ENCODE measurements around the gene CZIB. TPM values are rescaled to one million over a fixed set of nuclear protein-coding genes. Genes with fewer than 3 reads are reported as not detected.

Gene CZIB
- total RNA-seq, 1 experiment from 2014 or later, result 67.0 TPM

DNA sequence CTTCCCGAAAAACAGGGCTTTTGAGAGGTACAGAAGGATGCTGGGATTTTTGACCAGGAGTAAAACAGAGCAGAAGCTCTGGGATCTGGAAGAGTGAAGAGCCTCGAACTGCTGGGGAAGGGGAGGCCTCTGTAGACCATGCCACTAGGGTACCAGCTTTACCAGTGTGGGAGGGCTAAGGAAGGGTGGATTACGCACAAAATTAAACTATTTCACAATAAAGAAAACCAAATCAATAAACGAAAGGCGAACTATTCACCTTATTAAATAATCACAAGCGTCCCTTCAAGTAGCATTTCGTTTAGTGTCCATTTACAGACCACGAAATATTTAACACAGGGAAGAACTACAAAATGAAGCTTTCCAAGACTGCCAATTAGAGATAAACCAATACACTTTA, 723 bp downstream of the CZIB start:
- Histone ChIP-seq H3K9ac (ENCODE audit: extremely low read depth, insufficient read length, low read length) (peak overlapping the region; percentile 15), H2BK15ac (ENCODE audit: low read depth, low read length) (no peak overlapping the region), H3K14ac (ENCODE audit: insufficient read depth, low read length) (no peak overlapping the region), H3K4me1 (ENCODE audit: insufficient read depth, low read length) (0 out of 2 replicates have a peak, but pooled peaks cover 3% of the 10 kb centered on the region), H3K79me1 (ENCODE audit: insufficient read depth, low read depth, low read length, poor library complexity, severe bottlenecking) (no peaks in the 10 kb centered on the region), H3T11ph (ENCODE audit: low read length) (no peak overlapping the region), H2BK5ac (ENCODE audit: insufficient read length, low read length) (no peak overlapping the region), H3K79me2 (ENCODE audit: insufficient read depth, low read length) (no peaks in the 10 kb centered on the region), H4K8ac (replicated peaks; ENCODE audit: insufficient read length, low read depth, low read length) (no peak overlapping the region), H2AFZ (ENCODE audit: low read length) (no peak overlapping the region), H4K20me1 (ENCODE audit: control insufficient read depth, insufficient read depth, insufficient read length) (no peaks in the 10 kb centered on the region), H3K23me2 (ENCODE audit: insufficient read length, low read depth, low read length, poor library complexity, severe bottlenecking) (peaks cover 4% of the 10 kb centered on the region), H2BK20ac (ENCODE audit: low read depth, low read length, poor library complexity, severe bottlenecking) (no peak overlapping the region), H3K56ac (ENCODE audit: insufficient read length, low read depth, low read length) (no peak overlapping the region), H3K9me3 (ENCODE audit: control insufficient read depth, low read depth, low read length) (no peaks in the 10 kb centered on the region), H2AK5ac (ENCODE audit: insufficient read length, low read length) (no peak overlapping the region), H3K4ac (ENCODE audit: low read depth, low read length) (no peak overlapping the region), H3K18ac (ENCODE audit: insufficient read length, low read depth, low read length) (no peak overlapping the region), H3K4me2 (ENCODE audit: insufficient read depth, insufficient read length, low read length) (peak overlapping the region; percentile 46), H3K27ac (ENCODE audit: insufficient read length, low read depth, low read length) (no peak overlapping the region), H3K27me3 (ENCODE audit: insufficient read depth, low read length) (no peaks in the 10 kb centered on the region), H4K91ac (ENCODE audit: insufficient read length, low read depth, low read length) (no peak overlapping the region), H4K5ac (ENCODE audit: insufficient read length, low read depth, low read length) (no peak overlapping the region), H3K23ac (ENCODE audit: insufficient read length, low read depth, low read length) (no peak overlapping the region), H2BK120ac (ENCODE audit: low read depth, low read length, poor library complexity, severe bottlenecking) (no peak overlapping the region), H2BK12ac (ENCODE audit: insufficient read length, low read depth, low read length) (no peak overlapping the region)
- H3K27ac Mint-ChIP-seq, result peak overlapping the region in 2 of 3 experiments; percentile 60 to 99; a peak in 4 of 7 replicates
- no peaks in the 10 kb centered on the region for H3K27me3 Mint-ChIP-seq (ENCODE audit: low read depth)
- TF ChIP-seq, protein P1, sequence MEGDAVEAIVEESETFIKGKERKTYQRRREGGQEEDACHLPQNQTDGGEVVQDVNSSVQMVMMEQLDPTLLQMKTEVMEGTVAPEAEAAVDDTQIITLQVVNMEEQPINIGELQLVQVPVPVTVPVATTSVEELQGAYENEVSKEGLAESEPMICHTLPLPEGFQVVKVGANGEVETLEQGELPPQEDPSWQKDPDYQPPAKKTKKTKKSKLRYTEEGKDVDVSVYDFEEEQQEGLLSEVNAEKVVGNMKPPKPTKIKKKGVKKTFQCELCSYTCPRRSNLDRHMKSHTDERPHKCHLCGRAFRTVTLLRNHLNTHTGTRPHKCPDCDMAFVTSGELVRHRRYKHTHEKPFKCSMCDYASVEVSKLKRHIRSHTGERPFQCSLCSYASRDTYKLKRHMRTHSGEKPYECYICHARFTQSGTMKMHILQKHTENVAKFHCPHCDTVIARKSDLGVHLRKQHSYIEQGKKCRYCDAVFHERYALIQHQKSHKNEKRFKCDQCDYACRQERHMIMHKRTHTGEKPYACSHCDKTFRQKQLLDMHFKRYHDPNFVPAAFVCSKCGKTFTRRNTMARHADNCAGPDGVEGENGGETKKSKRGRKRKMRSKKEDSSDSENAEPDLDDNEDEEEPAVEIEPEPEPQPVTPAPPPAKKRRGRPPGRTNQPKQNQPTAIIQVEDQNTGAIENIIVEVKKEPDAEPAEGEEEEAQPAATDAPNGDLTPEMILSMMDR (conservative IDR thresholded peaks at IDR 0.05), result no peak
- H3K4me3 Mint-ChIP-seq, result peak overlapping the region; percentile 88 to 93
- WGBS (ENCODE audit: extremely low coverage, insufficient read length, low lambda C conversion rate), result no CpG with 5 or more reads among the region's 8 CpGs
- H3K36me3 Mint-ChIP-seq (ENCODE audit: insufficient read depth in 1 of 3, low read depth in 3 of 3), result peaks cover 0 to 25% (median 15%) of the 10 kb centered on the region in 3 experiments; a peak in 6 of 7 replicates
- no peak for DNase-seq
- H3K9me3 Mint-ChIP-seq, result no peaks in the 10 kb centered on the region
- peaks cover 14 to 20% of the 10 kb centered on the region in 2 experiments for H3K4me1 Mint-ChIP-seq
